GM23338 (cell line): Measurements from ENCODE around the gene GPC2.

Experiments
- CREB1 ChIP-seq: fragments of 250-450 bp; sonication (Bioruptor Pico); IDR thresholded peaks from 2 replicates; pipeline ENCODE4 v1.5.0; 2020; ENCODE audit warnings: low read depth, mild to moderate bottlenecking, moderate library complexity
- CTCF ChIP-seq, 2 experiments: fragments of 200-600 bp in 1 of 2; sonication (generic) in 1 of 2; conservative IDR thresholded peaks; 2 replicates each; pipeline versions ENCODE4 v1.5.1 to v1.6.1; 2016 to 2017; ENCODE audit warnings: antibody characterized with exemption in 2 of 2, low read depth in 2 of 2, mild to moderate bottlenecking in 2 of 2, moderate library complexity in 1 of 2
- ETS1 ChIP-seq: IDR thresholded peaks from 2 replicates; pipeline ENCODE4 v1.6.1; 2016; ENCODE audit warnings: antibody characterized with exemption
- EZH2 ChIP-seq: fragments of 200-600 bp; sonication (generic); IDR thresholded peaks from one replicate; pipeline ENCODE4 v1.8.0; 2017; ENCODE audit warnings: antibody characterized with exemption, mild to moderate bottlenecking, low read depth; ENCODE audit not compliant: unreplicated experiment
- EZH2phosphoT487 ChIP-seq: fragments of 200-600 bp; sonication (generic); IDR thresholded peaks from one replicate; pipeline ENCODE4 v1.8.1; 2018; ENCODE audit warnings: antibody characterized with exemption; ENCODE audit not compliant: unreplicated experiment
- JUNB ChIP-seq: IDR thresholded peaks from one replicate; pipeline ENCODE4 v1.6.1; 2016; ENCODE audit warnings: antibody characterized with exemption; ENCODE audit not compliant: unreplicated experiment
- NANOG ChIP-seq: IDR thresholded peaks from 2 replicates; pipeline ENCODE4 v1.6.1; 2016; ENCODE audit warnings: antibody characterized with exemption, borderline replicate concordance
- POLR2AphosphoS5 ChIP-seq: IDR thresholded peaks from 2 replicates; pipeline ENCODE4 v1.6.1; 2016; ENCODE audit warnings: antibody characterized with exemption, low read depth
- REST ChIP-seq: IDR thresholded peaks from one replicate; pipeline ENCODE4 v1.6.1; 2018; ENCODE audit warnings: antibody characterized with exemption; ENCODE audit not compliant: unreplicated experiment
- STAT1 ChIP-seq: IDR thresholded peaks from one replicate; pipeline ENCODE4 v1.6.1; 2016; ENCODE audit warnings: antibody characterized with exemption; ENCODE audit not compliant: unreplicated experiment
- ZNF114 ChIP-seq: fragments of 250-450 bp; sonication (Bioruptor Pico); IDR thresholded peaks from 2 replicates; pipeline ENCODE4 v1.5.0; 2020; ENCODE audit warnings: mild to moderate bottlenecking, moderate library complexity

- TF ChIP-seq POLR2AphosphoS5, result no peak
- no peak for TF ChIP-seq CTCF (conservative IDR thresholded peaks at IDR 0.05; ENCODE audit: low read depth in 2 of 2)
- TF ChIP-seq EZH2, result no peak
- no peak for TF ChIP-seq ETS1
- no peak for TF ChIP-seq STAT1
- TF ChIP-seq REST, result no peak
- TF ChIP-seq EZH2phosphoT487, result no peak
- TF ChIP-seq JUNB, result no peak
- TF ChIP-seq CREB1 (CRISPR knock-in tag), result no peak
- no peak for TF ChIP-seq NANOG
- no peak for TF ChIP-seq ZNF114 (CRISPR knock-in tag)
Observed at GRCh38 chr7:100200693-100201092, 23.5 kb upstream of the GPC2 start.
